ENCODE data around the gene COQ8B.

The COQ8B gene

DNA sequence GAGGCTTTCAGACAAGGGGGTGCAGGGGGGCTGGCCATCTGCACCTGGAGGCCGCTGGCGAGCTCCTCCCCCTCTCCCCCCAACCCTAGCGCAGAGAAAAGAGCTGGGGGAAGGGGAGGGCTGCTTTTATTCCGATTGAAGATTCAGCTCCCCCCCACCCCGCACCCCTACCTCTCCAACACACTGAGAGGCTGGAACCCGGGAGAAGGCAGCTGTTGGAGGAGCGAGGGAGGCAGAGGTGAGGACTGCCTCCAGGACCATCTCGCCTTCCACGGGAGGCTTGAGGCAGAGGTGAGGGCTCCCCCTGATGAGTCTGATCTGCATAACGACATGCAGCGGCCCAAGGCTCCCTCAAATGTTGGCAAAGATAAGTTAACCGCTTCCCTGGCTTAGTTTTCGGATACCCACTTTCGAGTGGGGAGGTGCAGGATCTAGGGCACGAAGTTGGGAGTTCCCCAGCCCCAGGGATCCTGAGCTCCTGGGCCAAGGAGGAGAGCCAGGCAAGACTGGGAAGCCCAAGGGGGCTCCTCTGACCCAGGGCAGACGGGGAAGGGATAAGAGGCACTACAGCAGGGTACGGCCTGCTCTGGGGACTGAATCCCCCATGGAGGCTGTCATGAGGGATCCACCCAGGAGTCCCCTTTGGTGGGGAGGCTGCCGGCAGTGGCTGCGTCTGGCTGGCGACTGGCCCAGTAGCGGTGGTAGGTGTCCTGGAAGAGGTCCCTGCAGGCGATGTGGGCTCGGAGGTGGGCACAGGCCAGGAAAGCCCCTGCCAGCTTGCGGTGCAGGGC, 25.1 kb downstream of the COQ8B start:
- peak in 9 of 56 donors; percentile 16 to 51 (median 40) for DNase-seq

DNA sequence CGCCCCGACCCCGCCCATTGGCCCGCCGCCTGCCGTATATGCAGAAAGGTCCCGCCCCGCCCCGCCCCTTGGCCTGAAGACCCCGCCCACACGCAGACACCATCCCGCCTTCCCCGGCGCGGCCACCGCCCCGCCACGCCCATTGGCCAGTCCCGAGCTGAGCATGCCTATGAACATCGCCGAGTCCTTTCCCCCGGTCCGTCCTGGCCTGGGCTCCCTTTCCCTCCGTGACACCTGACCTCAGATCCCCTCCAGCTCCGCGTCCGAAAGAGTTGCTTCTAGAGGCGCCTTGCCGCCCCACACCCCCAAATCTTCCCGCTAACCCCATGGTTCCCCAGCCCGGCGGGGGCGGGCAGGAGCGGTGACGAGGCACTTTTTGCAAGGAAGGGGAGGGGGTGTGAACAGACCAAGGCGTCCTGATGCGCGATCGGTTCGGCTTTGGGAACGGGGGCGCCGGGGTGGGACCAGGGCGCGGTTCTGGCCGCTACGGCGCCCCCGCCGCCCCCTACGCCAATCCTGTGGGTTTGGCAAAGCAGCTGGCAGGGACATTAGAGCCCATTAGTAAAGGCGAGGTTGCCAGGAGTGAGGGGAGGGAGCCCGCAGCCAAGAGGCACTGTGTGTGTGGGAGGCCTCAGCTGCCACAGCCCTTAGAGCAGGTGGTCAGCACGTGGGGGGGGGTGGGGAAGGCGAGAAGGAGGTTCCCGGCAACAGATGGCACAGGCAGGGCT, 25.8 kb downstream of the COQ8B start:
- peak in 55 of 56 donors; percentile 57 to 97 (median 88) for DNase-seq

DNA sequence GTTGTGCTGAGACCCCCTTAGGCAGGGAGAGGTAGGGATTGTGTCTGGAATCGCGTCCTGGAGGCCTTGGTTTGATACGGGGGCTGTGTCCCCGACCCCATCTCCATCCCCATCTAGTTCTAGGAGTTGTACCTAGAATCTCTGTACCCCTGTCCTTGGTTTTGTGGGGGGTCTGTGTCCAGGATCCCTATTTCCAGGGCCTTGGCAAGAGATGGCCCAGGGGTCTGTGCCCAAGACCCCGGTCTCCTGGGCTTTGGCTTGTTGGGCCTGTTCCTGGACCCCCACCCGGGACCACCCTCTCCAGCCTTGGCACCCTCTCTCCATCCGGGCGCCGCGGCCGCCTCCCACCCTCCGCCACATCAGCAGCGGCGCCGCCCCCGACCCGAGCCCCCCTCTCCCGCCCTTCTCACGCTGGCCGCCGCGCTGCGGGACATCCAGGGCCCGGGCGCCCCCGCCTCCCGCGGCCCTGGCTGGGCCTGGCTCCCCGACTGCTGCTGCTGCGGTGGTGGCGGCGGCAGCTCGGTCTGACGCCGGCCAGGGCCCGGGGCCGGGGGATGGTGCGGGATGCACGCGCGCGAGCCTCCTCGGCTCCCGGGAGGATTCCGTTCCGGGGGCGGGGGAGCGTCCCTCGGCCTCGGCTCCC, 26.5 kb downstream of the COQ8B start, which contains the start of gene NUMBL:
TSS of gene NUMBL (minus strand) at position 602 of the 643 bp plus-strand sequence. CDS start at position 434, 168 bp downstream.
- DNase-seq, result peak in 1 of 56 donors; percentile 63

DNA sequence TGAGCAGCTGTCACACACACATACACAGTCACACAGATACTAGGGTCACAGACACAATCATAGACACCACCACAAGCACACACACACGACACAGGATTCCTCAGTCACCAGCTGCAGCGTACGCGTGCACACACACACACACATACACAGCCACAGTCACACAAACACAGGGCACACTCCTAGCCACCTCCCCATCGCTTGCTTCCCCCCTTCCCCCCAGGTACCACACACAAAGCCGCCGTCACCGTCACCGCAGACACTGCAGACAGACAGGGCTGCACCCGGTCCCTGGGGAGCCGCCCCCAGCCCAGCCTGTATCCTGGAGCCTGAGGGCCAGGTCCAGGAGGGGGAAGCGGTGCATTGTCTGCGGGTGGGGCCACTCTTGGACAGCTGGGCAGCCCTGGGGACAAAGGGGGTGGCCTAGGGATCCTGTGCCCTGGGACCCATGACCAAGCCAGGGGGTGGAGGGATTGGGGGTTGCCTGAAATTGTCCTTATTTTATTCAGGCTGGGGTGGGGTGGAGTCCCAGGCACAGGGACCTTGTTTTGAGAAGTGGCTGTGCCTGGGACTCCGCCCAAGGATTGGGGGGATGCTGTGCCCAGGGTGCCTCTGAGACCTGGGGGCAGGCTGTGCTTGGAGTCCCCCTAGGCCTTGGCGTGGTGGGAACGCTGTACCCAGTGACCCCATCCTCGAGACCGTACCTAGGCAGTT, 27.2 kb downstream of the COQ8B start:
- DNase-seq, result peak in 9 of 56 donors; percentile 13 to 32 (median 21)

DNA sequence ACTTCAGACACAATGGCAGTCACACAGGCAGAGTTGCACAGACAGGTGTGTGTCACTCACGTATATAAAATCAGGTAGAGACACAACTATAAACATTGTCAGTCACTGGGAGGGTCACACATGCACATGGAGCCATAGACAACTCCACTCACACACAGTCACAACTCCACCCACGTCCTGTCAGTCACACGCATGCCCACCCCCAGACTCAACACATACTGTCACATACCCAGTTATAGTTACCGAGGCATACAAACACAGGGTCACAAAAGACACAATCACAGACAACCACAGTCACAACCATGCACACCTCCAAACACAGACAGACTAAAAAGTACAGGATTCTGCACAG, 27.7 kb downstream of the COQ8B start:
- DNase-seq, result peak in 3 of 56 donors; percentile 12 to 35 (median 18)

DNA sequence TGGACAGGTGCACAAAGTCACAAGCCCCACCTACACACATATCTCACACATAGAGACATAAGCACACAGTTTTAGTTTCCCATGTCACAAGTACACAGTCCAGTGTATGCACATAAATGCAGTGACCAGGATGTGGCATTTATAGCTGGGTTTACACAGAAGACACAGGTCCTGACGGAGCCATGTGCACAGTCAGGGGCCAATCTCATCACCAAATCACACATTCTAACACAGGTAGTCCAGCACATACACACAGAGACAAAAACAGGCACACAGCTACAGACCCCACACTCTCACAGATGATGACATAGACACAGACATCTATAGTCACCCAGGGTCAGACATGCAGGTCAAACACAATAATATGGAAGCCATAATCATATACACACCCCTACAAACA, 28.4 kb downstream of the COQ8B start:
- no peak for DNase-seq

DNA sequence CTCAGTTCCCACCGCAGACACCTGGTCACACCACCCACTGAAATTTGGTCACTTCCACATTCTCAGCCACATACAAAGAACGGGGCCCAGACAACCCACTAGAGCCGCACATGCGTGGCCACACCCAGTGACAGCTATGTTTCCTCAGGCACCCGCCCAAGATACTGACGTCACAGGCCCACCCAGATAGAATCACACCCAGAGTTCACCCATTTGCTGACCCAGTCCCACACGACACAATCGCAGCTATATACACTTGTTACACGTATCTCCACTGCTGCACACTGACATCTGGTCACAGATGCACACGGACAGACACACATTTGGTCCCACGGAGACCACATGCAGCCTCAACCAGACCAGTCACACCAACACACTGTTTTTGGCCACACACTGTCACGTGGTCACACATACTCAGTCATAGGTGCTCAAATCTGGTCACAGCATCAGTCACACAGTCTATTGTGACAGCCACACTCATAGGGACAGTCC, 29.1 kb downstream of the COQ8B start:
- DNase-seq, result peak in 5 of 56 donors; percentile 12 to 57 (median 18)

DNA sequence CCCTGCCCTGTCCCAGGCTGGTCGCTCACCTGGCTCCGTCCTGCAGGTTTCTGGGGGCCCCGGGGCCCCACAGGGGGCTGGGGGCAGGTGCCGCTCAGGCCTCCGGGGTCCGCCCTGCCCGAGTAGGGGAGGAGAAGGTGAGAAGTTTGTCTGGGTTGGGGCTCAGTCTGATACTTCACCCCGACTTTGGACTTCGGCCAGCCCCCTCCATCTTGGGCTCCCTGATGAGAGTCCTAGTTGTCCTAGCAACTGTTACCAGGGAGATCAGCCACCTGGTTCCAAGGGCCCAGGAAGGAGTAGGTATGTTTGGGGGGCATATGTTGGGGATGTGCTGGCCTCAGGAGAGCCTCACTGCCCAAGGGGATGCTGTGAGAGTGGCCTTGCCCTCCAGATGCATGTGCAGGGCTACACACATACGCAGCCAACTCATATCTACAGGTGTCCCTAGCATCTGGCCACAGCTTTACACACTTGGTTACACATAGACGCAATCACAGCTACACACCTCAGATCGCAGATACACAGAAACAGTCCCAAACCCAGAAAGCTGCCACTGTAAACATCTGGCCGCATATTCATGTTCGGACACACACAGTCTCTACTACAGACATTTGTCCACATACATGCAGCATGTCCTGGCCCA, 29.7 kb downstream of the COQ8B start:
- no peak for DNase-seq

DNA sequence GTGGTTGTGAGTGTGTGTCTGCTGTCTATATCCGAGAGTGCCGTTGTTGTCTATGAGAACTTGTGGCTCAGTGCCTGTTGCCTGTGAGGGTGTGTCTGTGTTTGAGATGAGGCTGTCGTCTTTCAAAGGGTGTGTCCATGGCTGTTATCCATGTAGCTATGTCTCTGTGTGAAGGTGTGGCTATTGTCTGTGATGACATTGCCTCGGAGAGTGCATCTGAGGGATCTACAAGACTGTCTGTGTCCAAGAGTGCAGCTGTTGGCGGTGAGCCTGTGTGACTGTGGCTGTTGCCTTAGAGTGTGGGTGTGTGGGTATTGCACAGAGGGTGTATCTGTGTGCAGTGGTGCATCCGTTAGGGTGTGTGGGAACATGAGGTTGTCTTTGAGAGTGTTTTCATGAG, 31.1 kb downstream of the COQ8B start:
- no peak for DNase-seq

DNA sequence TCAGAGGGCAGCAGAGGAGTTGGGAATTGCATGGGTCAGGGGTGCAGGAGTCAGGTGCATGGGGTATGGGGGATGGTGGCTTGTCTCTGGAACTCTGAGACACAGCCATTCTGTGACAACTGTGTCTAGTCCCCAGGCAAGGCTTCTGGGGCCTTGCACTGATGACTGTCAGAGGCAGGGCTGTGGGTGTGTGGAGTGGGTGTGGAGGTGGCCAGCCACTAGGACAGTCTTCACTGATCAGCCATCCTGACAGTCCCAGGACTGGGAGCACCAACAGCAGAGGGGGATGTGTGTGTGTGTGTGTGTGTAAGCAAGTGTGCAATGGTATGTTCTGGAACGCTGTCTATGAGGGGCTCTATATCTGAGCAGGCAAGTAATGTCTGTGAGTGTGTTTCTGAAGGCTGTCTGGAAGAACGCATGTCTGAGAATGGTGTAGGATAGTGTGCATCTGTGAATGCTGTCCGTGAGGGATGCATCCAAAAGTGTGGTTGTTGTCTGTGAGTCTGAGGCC, 31.6 kb downstream of the COQ8B start:
- DNase-seq, result no peak

DNA sequence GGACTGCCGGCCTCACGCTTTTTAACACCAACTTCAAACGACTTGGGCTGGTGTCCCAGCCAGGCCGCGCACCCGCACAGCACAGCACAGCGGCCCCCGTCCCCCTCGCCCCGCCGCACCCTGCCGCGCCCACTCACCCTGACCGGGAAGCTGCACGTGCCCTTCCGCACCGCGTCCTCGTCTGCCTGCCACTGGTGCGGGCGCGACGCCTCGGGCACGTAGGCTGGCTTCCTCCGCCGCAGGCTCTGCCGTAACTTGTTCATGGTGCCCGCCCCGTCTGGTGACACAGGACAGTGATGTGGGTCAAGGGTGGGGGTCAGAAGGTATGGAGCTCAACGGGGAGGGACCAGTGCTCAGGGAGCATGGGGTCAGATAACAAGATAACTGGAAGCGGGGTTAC, 32.4 kb downstream of the COQ8B start:
- no peak for DNase-seq

DNA sequence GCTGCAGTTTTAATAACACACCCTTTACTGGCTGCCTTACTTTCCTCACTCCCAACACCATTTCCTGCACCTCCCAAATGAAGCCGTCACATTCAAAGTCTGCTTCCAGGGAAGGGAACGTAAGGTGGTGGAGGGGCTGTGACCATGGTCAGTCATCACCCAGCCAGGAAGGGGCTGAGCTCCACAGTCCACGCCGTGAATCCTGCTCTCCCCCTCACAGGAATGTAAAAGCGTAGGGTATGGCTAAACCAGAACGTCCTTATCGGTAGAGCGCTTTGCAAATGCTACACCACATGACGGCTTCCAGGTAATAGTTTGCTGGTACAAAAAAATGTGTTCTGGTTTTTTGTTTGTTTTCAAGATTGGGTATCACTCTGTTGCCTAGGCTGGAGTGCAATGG, 33.2 kb downstream of the COQ8B start:
- DNase-seq, result no peak

DNA sequence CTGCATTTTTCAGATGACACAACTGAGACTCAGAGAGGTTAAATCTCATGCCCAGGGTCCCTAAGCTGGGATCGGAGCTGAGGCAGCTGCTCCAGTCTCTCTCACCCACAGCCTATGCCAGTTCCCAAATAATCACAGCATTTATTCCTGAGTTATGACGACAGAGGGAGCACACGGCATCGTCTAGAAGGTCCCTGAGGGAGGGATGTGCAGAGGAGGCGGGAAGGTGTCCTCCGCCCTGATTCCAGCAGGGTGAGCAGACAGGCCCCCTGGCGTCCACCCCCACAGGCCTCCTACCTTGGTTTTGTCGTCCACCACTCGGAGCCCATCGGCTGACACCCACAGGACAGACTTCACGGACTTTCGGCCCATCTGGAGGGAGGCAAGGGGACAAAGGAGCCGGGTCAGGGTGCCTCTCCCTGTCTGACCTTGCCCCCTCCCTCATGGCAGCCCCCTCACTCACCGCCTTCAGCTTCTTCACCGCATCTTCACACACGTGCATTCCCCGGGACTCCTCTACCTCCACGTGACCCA, 34.2 kb downstream of the COQ8B start:
- DNase-seq, result peak in 4 of 56 donors; percentile 1 to 20 (median 12)

DNA sequence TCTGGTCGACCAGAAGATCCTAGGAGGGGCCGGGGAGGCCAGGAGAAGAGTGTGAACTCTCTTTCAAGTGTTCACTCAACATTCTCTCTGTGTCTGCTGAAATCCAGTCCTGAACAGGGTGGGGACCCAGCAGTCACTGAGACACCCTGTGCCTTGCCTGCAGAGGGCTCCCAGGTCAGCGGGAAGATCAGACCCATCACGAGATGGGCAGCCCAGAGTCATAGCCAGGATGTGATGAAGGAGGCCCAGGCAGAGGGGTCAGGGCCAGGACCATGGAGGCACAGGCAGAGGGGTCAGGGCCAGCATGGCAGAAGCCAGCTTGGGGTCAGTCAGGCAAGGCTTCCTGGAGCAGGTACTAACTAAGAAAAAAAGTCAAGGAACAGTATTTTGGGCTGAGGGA, 35.6 kb downstream of the COQ8B start:
- no peak for DNase-seq

DNA sequence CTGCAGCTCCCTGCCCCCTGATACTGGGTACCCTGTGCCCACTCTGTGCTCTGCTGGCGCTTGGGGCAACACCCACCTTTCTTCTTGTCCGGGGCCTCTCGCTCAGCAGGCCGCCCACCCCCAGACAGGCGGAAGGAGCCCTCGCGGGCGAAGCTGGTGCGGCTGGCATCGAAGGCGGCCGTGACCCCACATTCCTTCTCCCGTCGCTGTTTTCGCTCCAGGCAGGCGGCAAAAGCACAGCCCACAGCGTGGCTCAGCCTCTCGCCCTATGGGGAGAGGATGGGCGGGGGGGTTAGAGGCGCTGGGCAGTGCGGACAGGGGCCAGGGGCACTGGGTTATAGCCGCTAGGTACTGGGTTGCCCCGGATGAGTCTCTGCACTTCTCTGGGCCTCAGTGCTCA, 39.5 kb downstream of the COQ8B start:
- DNase-seq, result no peak

DNA sequence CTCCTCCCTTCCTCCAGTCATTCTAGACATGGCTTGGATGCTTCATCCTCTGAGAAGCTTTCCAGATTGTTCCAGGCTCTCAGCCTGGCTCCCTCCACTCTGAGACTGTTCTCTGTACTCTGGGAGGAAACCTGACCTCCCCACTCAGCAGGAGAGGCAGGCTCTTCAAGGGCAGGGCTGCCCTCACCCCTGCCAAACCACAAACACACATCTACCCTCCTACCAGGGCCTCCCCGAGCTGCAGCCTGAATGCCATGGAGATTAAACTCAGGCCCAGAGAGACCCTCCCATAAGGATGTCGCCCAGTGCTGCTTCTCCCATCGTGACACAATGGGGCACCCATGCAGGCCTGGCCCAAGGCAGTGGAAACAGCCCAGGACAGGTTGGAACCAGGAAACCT, 42.4 kb downstream of the COQ8B start:
- no peak for DNase-seq

DNA sequence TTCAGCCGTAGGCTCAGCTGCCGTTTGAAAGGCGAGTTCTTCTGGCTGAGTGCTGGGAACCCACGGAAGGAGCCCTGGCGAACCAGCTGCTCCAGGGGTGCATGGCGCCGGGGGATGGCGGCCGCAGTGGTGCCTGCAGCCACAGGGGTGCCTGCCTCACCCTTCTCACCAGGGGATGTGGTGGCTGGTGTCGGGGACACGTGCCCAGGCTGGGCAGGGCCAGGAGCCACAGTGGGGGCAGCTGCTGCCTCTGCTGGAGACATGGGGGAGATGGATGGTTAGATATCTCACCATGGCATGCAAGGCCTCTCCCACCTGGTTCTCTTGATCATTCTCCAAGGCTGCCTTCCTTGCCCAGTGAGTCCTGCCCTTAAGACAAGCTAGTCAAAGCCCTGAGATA, 43.3 kb downstream of the COQ8B start:
- no peak for DNase-seq

DNA sequence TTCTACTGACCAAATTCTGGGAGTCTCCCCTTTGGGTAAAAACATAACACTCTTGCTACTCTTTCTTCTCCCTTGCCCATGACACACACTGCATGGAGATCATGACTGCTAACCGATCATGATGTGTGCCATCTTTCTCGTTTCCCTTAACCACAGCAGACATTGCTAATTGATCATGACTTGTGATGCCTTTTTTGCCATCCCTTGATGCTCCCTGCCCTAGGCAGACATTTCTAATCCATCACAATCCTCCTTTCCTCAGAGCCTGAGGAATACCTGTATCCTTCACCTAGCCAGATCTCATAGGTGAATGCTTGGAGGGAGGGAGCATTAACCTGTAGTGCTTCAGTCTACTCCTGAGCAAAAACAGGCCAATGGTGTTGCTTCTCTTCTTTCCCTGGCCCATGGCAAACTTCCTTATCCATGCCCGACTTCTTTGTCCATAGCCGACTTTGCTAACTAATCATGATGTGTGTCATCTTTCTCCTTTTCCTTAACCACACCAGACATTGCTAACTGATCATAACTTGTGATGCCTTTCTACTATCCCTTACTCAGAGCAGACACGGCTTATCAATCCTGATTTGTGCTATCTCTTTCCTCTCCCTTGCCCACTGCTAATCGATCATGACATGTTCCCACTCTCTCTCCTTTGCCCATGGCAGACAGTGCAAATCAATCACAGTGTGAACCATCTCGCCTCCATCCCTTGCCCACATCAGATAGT, 44.0 kb downstream of the COQ8B start:
- DNase-seq, result no peak

DNA sequence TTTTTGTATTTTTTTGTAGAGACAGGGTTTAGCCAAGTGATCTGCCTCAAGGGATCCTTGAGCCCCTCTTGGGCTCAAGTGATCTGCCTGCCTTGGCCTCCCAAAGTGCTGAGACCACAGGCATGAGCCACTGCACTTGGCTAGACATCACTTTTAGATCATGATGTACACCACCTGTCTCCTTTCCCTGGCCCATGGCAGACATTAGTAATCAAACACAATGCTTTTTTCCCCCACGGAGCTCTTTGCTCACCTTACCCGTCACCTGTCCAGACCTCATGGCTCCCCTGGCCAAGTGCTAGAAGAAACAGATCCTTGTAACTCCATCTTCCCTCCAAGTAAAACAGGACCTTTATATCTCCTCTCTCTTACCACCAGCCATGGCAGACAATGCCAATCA, 44.6 kb downstream of the COQ8B start:
- no peak for DNase-seq

DNA sequence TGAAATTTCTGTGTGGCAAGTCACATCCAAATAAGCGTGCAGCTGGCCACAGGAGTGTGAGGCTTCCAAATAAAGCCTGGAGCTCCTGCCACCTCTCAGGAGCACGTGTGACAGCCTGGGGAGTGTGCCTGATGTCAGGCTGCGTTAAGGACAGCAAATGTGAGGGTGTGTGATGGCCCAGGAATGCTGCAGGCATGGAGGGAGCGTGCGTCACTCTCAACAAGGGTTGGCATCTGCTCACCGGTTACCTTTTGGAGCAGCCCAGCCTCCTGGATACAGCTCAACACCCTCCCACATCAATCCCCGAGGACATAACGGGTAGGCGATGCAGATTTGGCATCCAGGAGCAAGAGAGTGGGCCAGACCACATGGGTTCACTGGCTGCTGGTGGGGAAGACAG, 45.3 kb downstream of the COQ8B start:
- DNase-seq, result peak in 24 of 56 donors; percentile 6 to 65 (median 42)
